SK-N-SH treated with all-trans-retinoic acid at 6 μM for 48 hours (cell line): ENCODE measurements around the gene RAB1A.

Source experiments
- ATAC-seq: fragments of 200-7000 bp; cut with Tn5 transposase; 3 replicates; pipeline ENCODE4 v1.9.1; 2020; ENCODE audit warnings: mild to moderate bottlenecking, moderate library complexity
- BACH2 ChIP-seq: fragments of 250-450 bp; sonication (Bioruptor Pico); IDR thresholded peaks from 2 replicates; pipeline ENCODE4 v1.9.0; 2021; ENCODE audit warnings: mild to moderate bottlenecking, borderline replicate concordance
- CSDC2 ChIP-seq: fragments of 250-450 bp; sonication (Bioruptor Pico); IDR thresholded peaks from 2 replicates; pipeline ENCODE4 v1.5.0; 2020; ENCODE audit warnings: mild to moderate bottlenecking, moderate library complexity
- ESRRG ChIP-seq: fragments of 250-450 bp; sonication (Bioruptor Pico); IDR thresholded peaks from 2 replicates; pipeline ENCODE4 v1.6.1; 2021; ENCODE audit warnings: mild to moderate bottlenecking
- ISL1 ChIP-seq: fragments of 250-450 bp; sonication (Bioruptor Pico); IDR thresholded peaks from 2 replicates; pipeline ENCODE4 v2.1.2; 2022; ENCODE audit warnings: mild to moderate bottlenecking, moderate library complexity
- OSR1 ChIP-seq: fragments of 250-450 bp; sonication (Bioruptor Pico); IDR thresholded peaks from 2 replicates; pipeline ENCODE4 v1.8.0; 2022; ENCODE audit warnings: moderate library complexity, mild to moderate bottlenecking, inconsistent platforms
- PPARA ChIP-seq: fragments of 250-450 bp; sonication (Bioruptor Pico); IDR thresholded peaks from 2 replicates; pipeline ENCODE4 v1.5.0; 2020; ENCODE audit warnings: mild to moderate bottlenecking, borderline replicate concordance
- TCF4 ChIP-seq: fragments of 250-450 bp; sonication (Bioruptor Pico); IDR thresholded peaks from 2 replicates; pipeline ENCODE4 v1.8.0; 2021; ENCODE audit warnings: mild to moderate bottlenecking, moderate library complexity, borderline replicate concordance
- TOX ChIP-seq: fragments of 250-450 bp; sonication (Bioruptor Pico); IDR thresholded peaks from 2 replicates; pipeline ENCODE4 v1.8.0; 2021; ENCODE audit warnings: mild to moderate bottlenecking, moderate library complexity, borderline replicate concordance
- TSHZ2 ChIP-seq: fragments of 250-450 bp; sonication (Bioruptor Pico); IDR thresholded peaks from 2 replicates; pipeline ENCODE4 v1.5.0; 2020; ENCODE audit warnings: mild to moderate bottlenecking, moderate library complexity
- ZFP30 ChIP-seq: fragments of 450-650 bp; formaldehyde crosslinking; IDR thresholded peaks from 2 replicates; pipeline ENCODE4 v1.5.0; 2022; ENCODE audit warnings: mild to moderate bottlenecking, moderate library complexity
- ZNF70 ChIP-seq: fragments of 450-650 bp; formaldehyde crosslinking; IDR thresholded peaks from 2 replicates; pipeline ENCODE4 v1.5.0; 2020; ENCODE audit warnings: mild to moderate bottlenecking, moderate library complexity
- ZNF8 ChIP-seq: fragments of 450-650 bp; formaldehyde crosslinking; IDR thresholded peaks from 2 replicates; pipeline ENCODE4 v1.5.0; 2020; ENCODE audit warnings: mild to moderate bottlenecking, moderate library complexity
- TF ChIP-seq, protein P1 (sequence below): fragments of 250-450 bp; sonication (Bioruptor Pico); IDR thresholded peaks from 2 replicates; pipeline ENCODE4 v1.5.1; 2020; ENCODE audit warnings: low read depth, mild to moderate bottlenecking, moderate library complexity
- TF ChIP-seq, protein P2 (sequence below): fragments of 250-450 bp; sonication (Bioruptor Pico); IDR thresholded peaks from 2 replicates; pipeline ENCODE4 v1.8.0; 2020; ENCODE audit warnings: mild to moderate bottlenecking, moderate library complexity, borderline replicate concordance
- TF ChIP-seq, protein P3 (sequence below): fragments of 250-450 bp; sonication (Bioruptor Pico); IDR thresholded peaks from 2 replicates; pipeline ENCODE4 v1.8.0; 2021; ENCODE audit warnings: low read depth, mild to moderate bottlenecking, moderate library complexity, borderline replicate concordance

The RAB1A gene

DNA sequence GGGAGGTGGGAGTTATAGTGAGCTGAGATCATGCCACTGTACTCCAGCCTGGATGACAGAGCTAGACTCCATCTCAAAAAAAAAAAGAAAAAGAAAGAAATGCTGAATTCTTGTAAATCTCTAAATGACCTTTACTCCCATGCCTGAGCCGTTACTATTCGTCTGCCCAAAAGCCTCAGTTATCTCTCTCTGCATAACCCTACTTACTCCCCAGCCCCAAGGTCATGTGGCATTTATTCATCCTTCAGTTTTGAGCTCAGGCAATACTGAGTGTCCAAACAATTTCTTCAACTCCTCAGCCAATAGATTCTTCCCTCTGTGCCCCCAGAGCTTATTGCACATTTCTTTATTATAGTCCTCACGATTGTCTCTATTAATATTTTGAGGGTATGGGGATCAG, 28.8 kb downstream of the RAB1A start (continued):
- no peak for TF ChIP-seq TSHZ2 (CRISPR knock-in tag)
- TF ChIP-seq, all 23 proteins: peak for 0

- ATAC-seq = no peak
- TF ChIP-seq ZFP30 (CRISPR knock-in tag) = no peak
- TF ChIP-seq, protein P1, sequence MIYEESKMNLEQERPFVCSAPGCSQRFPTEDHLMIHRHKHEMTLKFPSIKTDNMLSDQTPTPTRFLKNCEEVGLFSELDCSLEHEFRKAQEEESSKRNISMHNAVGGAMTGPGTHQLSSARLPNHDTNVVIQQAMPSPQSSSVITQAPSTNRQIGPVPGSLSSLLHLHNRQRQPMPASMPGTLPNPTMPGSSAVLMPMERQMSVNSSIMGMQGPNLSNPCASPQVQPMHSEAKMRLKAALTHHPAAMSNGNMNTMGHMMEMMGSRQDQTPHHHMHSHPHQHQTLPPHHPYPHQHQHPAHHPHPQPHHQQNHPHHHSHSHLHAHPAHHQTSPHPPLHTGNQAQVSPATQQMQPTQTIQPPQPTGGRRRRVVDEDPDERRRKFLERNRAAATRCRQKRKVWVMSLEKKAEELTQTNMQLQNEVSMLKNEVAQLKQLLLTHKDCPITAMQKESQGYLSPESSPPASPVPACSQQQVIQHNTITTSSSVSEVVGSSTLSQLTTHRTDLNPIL (CRISPR knock-in tag) = no peak
- no peak for TF ChIP-seq TSHZ2 (CRISPR knock-in tag)
- TF ChIP-seq PPARA (CRISPR knock-in tag) = no peak
- TF ChIP-seq, protein P2, sequence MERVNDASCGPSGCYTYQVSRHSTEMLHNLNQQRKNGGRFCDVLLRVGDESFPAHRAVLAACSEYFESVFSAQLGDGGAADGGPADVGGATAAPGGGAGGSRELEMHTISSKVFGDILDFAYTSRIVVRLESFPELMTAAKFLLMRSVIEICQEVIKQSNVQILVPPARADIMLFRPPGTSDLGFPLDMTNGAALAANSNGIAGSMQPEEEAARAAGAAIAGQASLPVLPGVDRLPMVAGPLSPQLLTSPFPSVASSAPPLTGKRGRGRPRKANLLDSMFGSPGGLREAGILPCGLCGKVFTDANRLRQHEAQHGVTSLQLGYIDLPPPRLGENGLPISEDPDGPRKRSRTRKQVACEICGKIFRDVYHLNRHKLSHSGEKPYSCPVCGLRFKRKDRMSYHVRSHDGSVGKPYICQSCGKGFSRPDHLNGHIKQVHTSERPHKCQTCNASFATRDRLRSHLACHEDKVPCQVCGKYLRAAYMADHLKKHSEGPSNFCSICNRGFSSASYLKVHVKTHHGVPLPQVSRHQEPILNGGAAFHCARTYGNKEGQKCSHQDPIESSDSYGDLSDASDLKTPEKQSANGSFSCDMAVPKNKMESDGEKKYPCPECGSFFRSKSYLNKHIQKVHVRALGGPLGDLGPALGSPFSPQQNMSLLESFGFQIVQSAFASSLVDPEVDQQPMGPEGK = no peak
- no peak for TF ChIP-seq BACH2 (CRISPR knock-in tag)
- no peak for TF ChIP-seq TCF4 (CRISPR knock-in tag)
- TF ChIP-seq ZNF70 = no peak
Observed at GRCh38 chr2:65098741-65099140, 31.2 kb downstream of the RAB1A start.

DNA sequence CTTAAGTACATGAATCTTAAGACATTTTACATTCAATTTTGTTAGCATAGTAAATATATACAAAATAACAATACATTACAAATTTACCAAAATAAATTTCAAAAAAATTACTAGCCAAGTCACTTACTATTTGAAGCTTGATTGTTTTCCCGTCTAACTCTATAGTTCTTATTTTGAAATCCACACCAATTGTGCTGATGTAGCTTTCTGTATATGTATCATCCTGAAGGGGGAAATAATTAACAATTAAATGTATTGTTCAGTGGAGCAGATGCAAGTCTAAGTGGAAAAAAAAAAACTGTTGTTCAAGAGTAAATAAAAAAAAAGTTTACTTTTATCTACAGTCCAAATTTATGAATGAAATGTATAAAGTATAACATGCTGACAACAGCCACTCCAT, 32.1 kb downstream of the RAB1A start:
- TF ChIP-seq TCF4 (CRISPR knock-in tag) (no peak), ZFP30 (CRISPR knock-in tag) (no peak), ESRRG (no peak), ISL1 (no peak)
- TF ChIP-seq, protein P2 = no peak
- no peak for ATAC-seq

GRCh38 chr2:65096948-65097347, 33.0 kb downstream of the RAB1A start:
- ATAC-seq = no peak
- TF ChIP-seq TCF4 (CRISPR knock-in tag) = no peak
- TF ChIP-seq, all 23 proteins: peak for 0

DNA sequence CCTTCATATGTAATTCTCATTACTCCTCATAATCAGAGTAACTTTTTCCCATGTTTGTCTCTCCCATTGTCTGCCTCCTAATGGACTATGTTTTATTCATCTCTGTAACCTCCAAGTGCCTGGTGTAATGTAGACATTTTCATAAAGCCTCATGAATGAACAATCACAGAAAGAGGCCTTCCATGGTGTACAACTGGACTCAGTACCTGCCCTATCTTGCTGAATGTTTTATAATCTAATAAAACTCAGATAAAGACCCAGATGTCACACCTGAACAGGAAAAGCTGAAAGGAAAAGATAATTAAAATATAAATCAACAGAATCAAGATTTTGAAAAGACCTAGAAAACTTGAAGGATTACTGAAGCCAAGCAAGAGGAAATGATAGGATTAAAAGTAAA, 36.7 kb downstream of the RAB1A start:
- ATAC-seq = no peak
- TF ChIP-seq ZNF8 (CRISPR knock-in tag) (no peak), ZNF70 (no peak), TSHZ2 (CRISPR knock-in tag) (no peak), BACH2 (CRISPR knock-in tag) (no peak), CSDC2 (CRISPR knock-in tag) (no peak), PPARA (CRISPR knock-in tag) (no peak), TOX (CRISPR knock-in tag) (no peak), OSR1 (CRISPR knock-in tag) (no peak), ISL1 (no peak), ESRRG (no peak)
- TF ChIP-seq, protein P3, sequence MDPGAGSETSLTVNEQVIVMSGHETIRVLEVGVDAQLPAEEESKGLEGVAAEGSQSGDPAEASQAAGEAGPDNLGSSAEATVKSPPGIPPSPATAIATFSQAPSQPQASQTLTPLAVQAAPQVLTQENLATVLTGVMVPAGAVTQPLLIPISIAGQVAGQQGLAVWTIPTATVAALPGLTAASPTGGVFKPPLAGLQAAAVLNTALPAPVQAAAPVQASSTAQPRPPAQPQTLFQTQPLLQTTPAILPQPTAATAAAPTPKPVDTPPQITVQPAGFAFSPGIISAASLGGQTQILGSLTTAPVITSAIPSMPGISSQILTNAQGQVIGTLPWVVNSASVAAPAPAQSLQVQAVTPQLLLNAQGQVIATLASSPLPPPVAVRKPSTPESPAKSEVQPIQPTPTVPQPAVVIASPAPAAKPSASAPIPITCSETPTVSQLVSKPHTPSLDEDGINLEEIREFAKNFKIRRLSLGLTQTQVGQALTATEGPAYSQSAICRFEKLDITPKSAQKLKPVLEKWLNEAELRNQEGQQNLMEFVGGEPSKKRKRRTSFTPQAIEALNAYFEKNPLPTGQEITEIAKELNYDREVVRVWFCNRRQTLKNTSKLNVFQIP (CRISPR knock-in tag) = no peak
